Measurements from ENCODE around the gene LMAN2.
"Not testable (repeated sequence)": the region's sequence is repeated elsewhere in the genome, so short reads cannot be mapped to it uniquely, and the experiment has no call there.

Gene LMAN2

DNA sequence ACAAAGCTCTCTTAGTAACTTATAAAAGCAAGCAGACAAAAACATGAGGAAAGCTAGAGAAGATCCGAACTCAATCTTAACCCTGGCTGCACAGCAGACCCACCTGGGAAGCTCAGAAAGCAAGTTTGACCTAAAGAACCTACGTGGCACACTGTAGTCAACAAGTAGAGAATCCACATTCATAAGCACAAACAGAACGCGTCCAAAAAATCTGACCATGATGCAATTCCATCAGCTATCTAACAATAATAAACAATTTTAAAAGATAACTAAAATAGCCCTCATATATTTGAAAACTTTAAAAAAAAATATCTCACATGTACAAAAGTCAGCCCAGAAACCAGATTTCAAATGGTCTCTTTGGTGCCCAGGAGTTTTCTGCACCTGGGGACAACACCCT lies 4.6 kb downstream of the LMAN2 start:
- no peak for DNase-seq (ENCODE audit: low spot score)

GRCh38 chr5:177344891-177345290 lies 6.6 kb downstream of the LMAN2 start:
- no peak for DNase-seq (ENCODE audit: low spot score)

- DNase-seq (ENCODE audit: low spot score): no peak
Observed at GRCh38 chr5:177343777-177344176, 7.7 kb downstream of the LMAN2 start.

GRCh38 chr5:177343000-177343399 lies 8.5 kb downstream of the LMAN2 start:
- DNase-seq (ENCODE audit: low spot score): not testable (repeated sequence)

DNA sequence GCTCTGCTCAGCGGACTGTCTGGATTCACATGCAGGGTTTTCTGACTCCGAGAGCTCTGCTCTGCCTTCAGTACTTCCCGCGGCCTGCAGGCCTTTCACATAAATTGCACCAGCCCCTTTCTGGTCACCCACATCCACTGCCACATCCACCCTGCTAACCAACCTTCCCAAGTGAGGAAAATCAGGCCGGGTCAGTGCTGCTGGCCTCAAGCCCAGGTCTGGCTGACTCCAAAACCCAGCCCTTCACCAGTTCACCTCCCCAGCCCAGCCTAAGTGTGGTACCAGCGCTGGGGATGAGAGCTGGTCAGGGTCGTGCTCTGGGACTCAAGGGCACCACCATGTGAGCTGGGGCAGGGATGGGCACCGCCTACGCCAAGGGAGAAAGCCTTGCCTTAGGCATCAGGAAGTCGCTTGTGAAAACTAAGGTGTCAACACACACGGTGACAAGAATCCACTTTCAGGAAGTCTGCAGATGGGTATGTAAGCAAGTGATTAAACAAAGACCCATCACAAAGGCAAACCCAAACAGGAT lies 12.3 kb downstream of the LMAN2 start:
- DNase-seq (ENCODE audit: low spot score): no peak

DNA sequence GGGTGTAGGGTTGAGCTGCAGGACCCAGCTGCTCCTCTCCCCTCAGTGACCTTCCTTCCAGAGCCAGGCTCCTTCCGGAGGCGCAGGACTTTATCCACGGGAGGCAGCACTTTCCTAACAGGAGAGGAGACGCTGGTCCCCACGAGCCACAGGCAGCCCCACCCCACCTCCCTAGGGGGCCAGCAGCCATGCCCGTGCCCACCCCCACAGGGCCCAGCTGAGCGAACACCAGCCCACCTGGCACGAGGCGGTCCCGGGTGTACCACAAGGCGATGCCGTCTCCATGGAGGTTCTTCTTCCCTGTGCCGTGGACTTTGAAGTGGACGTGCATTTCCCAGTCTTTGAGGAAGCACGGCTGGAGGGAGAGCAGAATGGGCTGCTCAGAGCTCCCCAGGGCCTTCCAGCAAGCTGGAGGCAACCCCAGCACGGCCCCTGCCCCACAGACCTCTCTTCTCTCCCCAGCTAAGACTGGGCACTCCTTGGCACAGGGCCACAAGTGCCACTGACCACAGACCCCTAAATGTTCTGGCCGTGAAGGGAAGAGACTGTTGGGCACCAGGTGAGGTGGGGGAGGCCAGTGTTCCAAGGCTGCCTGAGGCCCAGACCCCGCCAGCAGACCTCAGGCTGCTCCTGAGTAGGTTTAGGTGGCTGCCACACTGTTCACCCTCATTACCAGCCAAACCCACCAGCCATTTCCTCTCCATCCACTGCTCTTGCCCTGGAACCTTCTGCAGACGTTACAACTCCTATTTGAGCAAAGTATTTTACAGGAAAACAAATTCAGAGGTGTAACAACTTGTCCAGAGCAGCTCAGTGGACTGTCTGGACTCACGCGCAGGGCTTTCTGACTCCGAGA lies 13.0 kb downstream of the LMAN2 start:
- DNase-seq (ENCODE audit: low spot score): no peak

DNA sequence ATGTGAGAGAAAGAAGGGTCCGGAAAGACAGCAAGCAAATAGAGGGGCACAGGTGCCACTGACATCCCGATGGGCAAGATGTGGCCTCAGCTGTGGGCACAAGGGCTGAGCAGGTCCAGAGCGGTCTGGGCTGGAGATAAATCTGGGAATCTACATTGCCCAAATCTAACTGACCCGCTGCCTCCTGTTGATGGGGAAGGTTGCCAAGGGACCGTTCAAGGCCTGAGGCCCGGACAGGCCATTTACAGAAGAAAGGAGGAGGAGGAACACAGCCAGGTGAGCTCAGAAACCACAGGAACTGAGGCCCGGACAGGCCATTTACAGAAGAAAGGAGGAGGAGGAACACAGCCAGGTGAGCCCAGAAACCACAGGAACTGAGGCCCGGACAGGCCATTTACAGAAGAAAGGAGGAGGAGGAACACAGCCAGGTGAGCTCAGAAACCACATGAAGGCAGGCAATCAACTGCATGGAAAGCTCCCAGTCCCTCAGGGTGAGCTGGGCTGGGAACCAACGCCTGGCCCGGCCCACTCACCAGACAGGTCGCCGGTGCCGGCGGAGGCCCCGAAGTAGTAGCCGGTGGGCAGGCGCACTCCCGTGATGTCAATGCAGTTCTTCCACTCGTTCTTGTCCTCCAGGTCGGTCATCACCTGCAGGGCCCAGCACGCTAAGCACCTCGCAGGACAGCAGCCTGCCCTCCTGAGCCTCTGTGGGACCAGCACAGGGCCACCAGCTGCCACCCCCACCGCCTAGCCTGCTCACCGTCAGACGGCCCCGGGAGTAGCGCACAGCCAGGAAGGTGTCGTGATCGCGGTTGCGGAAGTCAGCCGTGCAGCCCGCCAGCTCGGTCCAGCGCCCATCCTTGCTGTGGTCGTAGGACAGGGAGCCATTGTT lies 14.6 kb downstream of the LMAN2 start:
- no peak for DNase-seq (ENCODE audit: low spot score)

GRCh38 chr5:177336112-177336511 lies 15.4 kb downstream of the LMAN2 start:
- DNase-seq (ENCODE audit: low spot score): peak; percentile 41

DNA sequence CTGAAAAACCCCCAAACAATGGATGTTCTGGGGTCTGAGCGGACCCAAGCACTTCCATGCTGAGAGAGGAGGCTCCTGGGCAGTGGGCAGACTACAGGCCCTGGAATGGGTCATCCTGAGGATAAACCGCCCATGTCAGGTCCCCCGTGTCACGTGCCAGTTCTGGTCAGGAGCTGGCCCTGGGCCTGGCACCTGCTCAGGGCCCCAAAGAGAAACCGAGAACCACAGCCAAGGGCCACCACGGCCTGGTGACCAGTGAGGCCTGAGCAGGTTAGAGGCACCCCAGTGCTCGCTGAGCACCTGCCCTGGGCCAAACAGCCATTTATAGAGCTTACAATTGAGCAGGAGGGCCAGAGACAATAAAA lies 15.8 kb downstream of the LMAN2 start:
- DNase-seq (ENCODE audit: low spot score): no peak

GRCh38 chr5:177334781-177335700 lies 16.4 kb downstream of the LMAN2 start:
- DNase-seq (ENCODE audit: low spot score): no peak

DNA sequence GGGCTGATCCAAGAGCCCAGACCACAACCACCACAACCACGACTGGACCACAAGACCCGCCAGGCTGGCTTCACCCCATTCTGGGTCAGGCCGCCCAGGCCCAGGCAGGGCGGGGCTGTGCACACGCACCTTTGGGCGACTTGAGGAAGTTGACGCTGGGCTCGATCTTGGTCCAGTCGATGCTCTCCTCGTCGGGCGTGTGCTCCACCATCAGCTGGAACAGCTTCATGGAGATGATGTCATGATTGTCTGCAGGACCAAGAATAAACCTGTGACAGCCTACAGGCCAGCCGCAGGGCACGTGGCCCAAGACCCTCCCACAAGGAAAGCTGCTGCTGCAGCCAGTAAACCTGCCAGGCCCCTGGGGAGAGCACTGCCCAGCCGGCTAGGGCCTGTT lies 17.3 kb downstream of the LMAN2 start:
- no peak for DNase-seq (ENCODE audit: low spot score)

DNA sequence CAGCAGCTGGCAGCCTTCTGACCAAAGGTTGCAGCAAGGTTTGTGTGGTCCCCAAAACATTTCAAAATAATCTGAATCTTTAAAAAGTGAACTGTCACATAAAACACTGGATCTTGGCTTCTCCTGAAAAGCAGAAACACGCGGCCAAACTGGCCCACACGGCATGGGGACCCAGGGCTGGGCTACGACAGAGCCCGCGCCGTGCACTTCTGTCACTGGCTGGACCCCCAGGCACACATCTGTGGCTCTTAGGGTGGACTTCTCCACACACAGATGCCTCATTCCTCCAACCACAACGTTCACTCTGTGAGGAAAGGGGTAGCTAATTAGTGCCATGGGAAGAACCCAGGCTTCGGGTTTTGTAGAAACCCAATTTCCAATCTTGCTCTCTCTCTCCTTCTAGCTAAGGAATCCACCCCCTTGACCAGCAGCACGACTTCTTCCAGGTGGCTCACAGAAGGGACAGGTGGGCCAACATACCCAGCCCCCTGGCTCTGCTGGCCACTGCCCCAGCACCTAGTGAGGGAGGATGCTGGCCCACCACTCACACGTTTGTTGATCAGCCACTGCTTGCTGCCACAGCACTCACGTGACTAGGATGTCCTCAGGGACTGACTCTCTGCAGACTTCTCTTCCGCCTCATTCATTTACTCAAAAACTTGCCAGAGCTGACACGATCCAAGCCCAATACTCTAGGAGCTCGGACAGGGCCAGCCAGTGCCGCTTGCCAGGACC lies 17.9 kb downstream of the LMAN2 start:
- no peak for DNase-seq (ENCODE audit: low spot score)

DNA sequence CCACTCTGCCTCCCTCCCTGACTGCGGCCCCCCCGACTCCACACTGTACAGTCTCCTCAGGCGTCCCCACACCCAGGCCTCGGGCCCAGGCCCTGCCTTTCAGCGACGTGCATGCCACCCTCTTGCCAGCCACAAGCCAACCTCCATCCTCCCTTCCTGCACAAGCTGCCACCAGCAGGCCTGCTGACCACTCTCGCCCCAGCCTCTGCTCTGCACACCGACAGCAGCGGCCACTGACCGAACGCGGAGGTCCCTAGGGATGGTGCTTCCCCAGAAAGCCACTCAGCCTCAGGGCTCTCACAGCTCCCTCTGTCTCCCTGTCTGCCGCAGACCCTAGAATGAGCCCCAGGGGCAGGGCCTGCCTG lies 18.6 kb downstream of the LMAN2 start:
- DNase-seq (ENCODE audit: low spot score): no peak

- DNase-seq (ENCODE audit: low spot score): no peak
Observed at GRCh38 chr5:177332031-177332895, 19.2 kb downstream of the LMAN2 start.

GRCh38 chr5:177330991-177331842 lies 20.3 kb downstream of the LMAN2 start:
- no peak for DNase-seq (ENCODE audit: low spot score)

DNA sequence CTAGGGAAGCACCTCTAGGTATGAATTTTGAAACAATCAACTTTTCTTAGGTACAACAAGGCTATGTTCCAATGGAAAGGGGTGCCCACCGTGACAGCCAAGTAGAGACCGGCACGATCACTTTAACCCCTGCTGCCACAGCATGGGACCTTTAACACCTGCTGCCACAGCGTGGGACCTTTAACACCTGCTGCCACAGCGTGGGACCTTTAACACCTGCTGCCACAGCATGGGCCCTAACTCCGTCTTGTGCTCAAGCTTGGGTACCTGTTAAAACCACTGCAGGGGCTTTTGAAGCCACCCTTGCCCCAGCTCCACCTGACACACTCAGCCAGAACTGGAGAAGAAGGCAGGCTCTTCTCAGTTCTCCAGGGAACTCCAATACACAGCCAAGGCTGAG lies 21.6 kb downstream of the LMAN2 start:
- no peak for DNase-seq (ENCODE audit: low spot score)

DNA sequence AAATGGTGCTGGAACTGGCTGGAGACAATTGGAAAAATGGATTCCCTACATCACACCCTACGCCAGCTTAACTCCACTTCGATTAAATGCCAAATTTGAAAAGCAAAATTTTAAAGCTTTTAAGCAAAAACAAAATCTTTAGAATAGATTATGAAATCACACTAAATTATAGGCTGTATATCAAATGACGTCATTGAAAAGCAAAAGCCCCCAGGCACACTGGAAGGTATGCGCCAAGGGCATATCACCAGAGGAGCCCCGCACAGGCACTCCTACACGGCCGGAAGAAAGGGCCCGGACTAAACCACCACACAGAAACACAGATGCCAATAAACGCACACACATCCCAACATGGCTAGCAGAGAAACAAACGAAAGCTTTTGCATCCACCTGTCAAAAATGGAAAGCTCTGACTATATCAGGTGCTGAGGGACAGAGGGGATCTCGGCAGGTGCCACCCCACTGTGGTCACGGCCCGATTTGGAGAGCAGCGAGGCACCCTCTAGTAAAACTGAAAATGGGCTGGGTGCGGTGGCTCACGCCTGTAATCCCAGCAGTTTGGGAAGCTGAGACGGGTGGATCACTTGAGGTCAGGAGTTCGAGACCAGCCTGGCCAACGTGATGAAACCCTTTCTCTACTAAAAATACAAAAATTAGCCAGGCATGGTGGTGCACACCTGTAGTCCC lies 22.8 kb downstream of the LMAN2 start:
- DNase-seq (ENCODE audit: low spot score): no peak
